GM18508 (cell line): ENCODE results near the gene CES2.
"Not testable (repeated sequence)": the region's sequence is repeated elsewhere in the genome, so short reads cannot be mapped to it uniquely, and the experiment has no call there.

Experiments
- ATAC-seq: cut with Tn5 transposase; IDR thresholded peaks from one replicate; pipeline ENCODE4 v1.9.1; 2021; ENCODE audit warnings: moderate number of reproducible peaks; ENCODE audit not compliant: insufficient read depth, unreplicated experiment

The CES2 gene

GRCh38 chr16:66974156-66974931, 39.0 kb downstream of the CES2 start:
- ATAC-seq: not testable (repeated sequence)

GRCh38 chr16:66974932-66975246, 39.6 kb downstream of the CES2 start:
- ATAC-seq: not testable (repeated sequence)

GRCh38 chr16:66975302-66975893, 40.1 kb downstream of the CES2 start:
- no peak for ATAC-seq

- no peak for ATAC-seq
These were observed 41.4 kb downstream of the CES2 start for GRCh38 chr16:66976746-66977145.

- no peak for ATAC-seq
These were observed 42.2 kb downstream of the CES2 start for GRCh38 chr16:66977341-66978113.

- ATAC-seq: no peak
These were observed 43.8 kb downstream of the CES2 start for GRCh38 chr16:66979011-66979717.

- no peak for ATAC-seq
These were observed 47.7 kb downstream of the CES2 start for GRCh38 chr16:66983033-66983432.

- ATAC-seq: no peak
These were observed 49.6 kb downstream of the CES2 start for GRCh38 chr16:66984892-66985311.

GRCh38 chr16:66986559-66986958, 51.2 kb downstream of the CES2 start:
- no peak for ATAC-seq

- ATAC-seq: no peak
These were observed 53.0 kb downstream of the CES2 start, which contains the start of gene CES4A for GRCh38 chr16:66988197-66988788. Gene CES4A (plus strand): TSS chr16:66988589. CDS start chr16:66988773, 184 bp downstream.

- ATAC-seq: no peak
These were observed 56.3 kb downstream of the CES2 start for GRCh38 chr16:66991545-66992077.

GRCh38 chr16:66993558-66993957, 58.2 kb downstream of the CES2 start:
- ATAC-seq: not testable (repeated sequence)
